Natural killer cell (primary cell): ENCODE data around the gene CMSS1. TPM values are rescaled to one million over a fixed set of nuclear protein-coding genes. Genes with fewer than 3 reads are reported as not detected.
A peak's percentile ranks its signal among the peaks of the same experiment; 100 is the strongest.

Experiments used
- ATAC-seq, 3 donors: fragments of 150-1000 bp in 2 of 3; fragments of 200-7000 bp in 1 of 3; cut with Tn5 transposase; 1 replicate in 1 of 3; 2 replicates in 2 of 3; pipeline ENCODE4 v1.10.0; 2021; ENCODE audit warnings: mild to moderate bottlenecking in 2 of 3, moderate library complexity in 2 of 3
- DNase-seq, 2 donors: peaks; one replicate each; pipeline versions ENCODE4 v3.0.0 to v3.0.0-alpha.2; 2013 to 2021; ENCODE audit warnings: mixed read lengths in 1 of 2
- H3K27ac ChIP-seq: one replicate; pipeline ENCODE4 v1.5.1; 2013; ENCODE audit warnings: mild to moderate bottlenecking, low read length
- H3K27me3 ChIP-seq: one replicate; pipeline ENCODE4 v1.6.1; 2013; ENCODE audit warnings: low read length; ENCODE audit not compliant: control insufficient read depth, insufficient read depth
- H3K36me3 ChIP-seq: one replicate; pipeline ENCODE4 v1.6.1; 2013; ENCODE audit warnings: low read length; ENCODE audit not compliant: control insufficient read depth, insufficient read depth
- H3K4me1 ChIP-seq: one replicate; pipeline ENCODE4 v1.6.1; 2013; ENCODE audit warnings: low read length; ENCODE audit not compliant: control insufficient read depth, insufficient read depth
- H3K4me3 ChIP-seq: one replicate; pipeline ENCODE4 v1.5.1; 2013; ENCODE audit warnings: low read length
- H3K9me3 ChIP-seq: one replicate; pipeline ENCODE4 v1.6.1; 2013; ENCODE audit warnings: low read length; ENCODE audit not compliant: control insufficient read depth, insufficient read depth
- H3K27ac Mint-ChIP-seq, 2 donors: one replicate each; pipeline ENCODE4 v1.8.0; 2022; ENCODE audit warnings: mild to moderate bottlenecking in 2 of 2, mixed read lengths in 2 of 2, moderate library complexity in 1 of 2
- H3K27me3 Mint-ChIP-seq, 2 donors: one replicate each; pipeline ENCODE4 v1.8.0; 2022; ENCODE audit warnings: low read depth in 2 of 2, mixed read lengths in 2 of 2
- H3K36me3 Mint-ChIP-seq: one replicate; pipeline ENCODE4 v1.8.0; 2022; ENCODE audit warnings: mixed read lengths
- H3K4me1 Mint-ChIP-seq, 2 donors: one replicate each; pipeline ENCODE4 v1.8.0; 2022; ENCODE audit warnings: mixed read lengths in 2 of 2
- H3K4me3 Mint-ChIP-seq: one replicate; pipeline ENCODE4 v1.8.0; 2022; ENCODE audit warnings: mild to moderate bottlenecking, moderate library complexity, mixed read lengths
- H3K9me3 Mint-ChIP-seq, 2 donors: one replicate each; pipeline ENCODE4 v1.8.0; 2022; ENCODE audit warnings: mixed read lengths in 2 of 2
- CTCF ChIP-seq: fragments of 200-600 bp; IDR thresholded peaks from one replicate; pipeline ENCODE4 v1.8.0; 2022; ENCODE audit warnings: antibody characterized with exemption
- WGBS: methylation state at CpG from one replicate; pipeline ENCODE4 v1.1.7; 2013; ENCODE audit warnings: missing lambda C conversion rate; ENCODE audit not compliant: insufficient coverage; 5-methylcytosine and 5-hydroxymethylcytosine counted together
- intact Hi-C: fragments of 100-400 bp; cut with micrococcal nuclease; formaldehyde crosslinking; loops from one replicate; pipeline ENCODE4 v1.14.2; 2022
- total RNA-seq, 4 donors: library from RNA; stranded (reverse); fragments of 120-200 nt in 1 of 4; gene quantifications; one replicate each; pipeline versions ENCODE4 v1.2.3 to v1.2.4, GENCODE V29; 2013 to 2022

Gene CMSS1
- total RNA-seq, 3 donors from 2014 or later (not counting 1 experiment from before 2014, with no cell fraction given), result 7.8 to 12.7 (median 9.2) TPM

GRCh38 chr3:99867594-99868310 lies 50.1 kb downstream of the CMSS1 start:
- TF ChIP-seq CTCF, result no peak
- 63% methylated on average over 2 of the region's 3 CpGs for WGBS
- no peak overlapping the region for H3K4me3 Mint-ChIP-seq
- H3K36me3 ChIP-seq, result no peaks in the 10 kb centered on the region
- no peaks in the 10 kb centered on the region for H3K4me1 ChIP-seq
- peaks cover 15 to 16% of the 10 kb centered on the region in 2 donors for H3K4me1 Mint-ChIP-seq
- no peak overlapping the region for H3K27ac Mint-ChIP-seq
- peaks cover 0 to 8% of the 10 kb centered on the region in 2 donors for H3K27me3 Mint-ChIP-seq
- H3K27ac ChIP-seq, result no peak overlapping the region
- no peaks in the 10 kb centered on the region for H3K9me3 ChIP-seq
- H3K9me3 Mint-ChIP-seq, result no peaks in the 10 kb centered on the region
- DNase-seq, result peak in 1 of 2 donors; percentile 41
- no peaks in the 10 kb centered on the region for H3K36me3 Mint-ChIP-seq
- intact Hi-C loops, result no loop called here
- ATAC-seq, result no peak
- peaks cover 2% of the 10 kb centered on the region for H3K27me3 ChIP-seq
- H3K4me3 ChIP-seq, result no peak overlapping the region

GRCh38 chr3:99868311-99868646 lies 50.6 kb downstream of the CMSS1 start:
- Mint-ChIP-seq H3K27ac (no peak overlapping the region), H3K4me1 (peaks cover 15 to 16% of the 10 kb centered on the region in 2 donors), H3K27me3 (peaks cover 0 to 8% of the 10 kb centered on the region in 2 donors), H3K36me3 (no peaks in the 10 kb centered on the region), H3K4me3 (no peak overlapping the region), H3K9me3 (no peaks in the 10 kb centered on the region)
- no peak for TF ChIP-seq CTCF
- ATAC-seq (no peak), DNase-seq (peak in 1 of 2 donors; percentile 53)
- Histone ChIP-seq H3K27ac (no peak overlapping the region), H3K27me3 (peaks cover 8% of the 10 kb centered on the region), H3K9me3 (no peaks in the 10 kb centered on the region), H3K36me3 (no peaks in the 10 kb centered on the region), H3K4me1 (no peaks in the 10 kb centered on the region), H3K4me3 (no peak overlapping the region)
- intact Hi-C loops, result no loop called here
- WGBS, result 7% methylated on average over 1 of the region's 1 CpG

GRCh38 chr3:99869621-99870020 lies 52.0 kb downstream of the CMSS1 start:
- H3K27me3 Mint-ChIP-seq, result peaks cover 0 to 18% of the 10 kb centered on the region in 2 donors
- H3K9me3 Mint-ChIP-seq, result no peaks in the 10 kb centered on the region
- Histone ChIP-seq H3K9me3 (no peaks in the 10 kb centered on the region), H3K4me3 (no peak overlapping the region), H3K27ac (no peak overlapping the region), H3K27me3 (peaks cover 18% of the 10 kb centered on the region), H3K4me1 (no peaks in the 10 kb centered on the region), H3K36me3 (no peaks in the 10 kb centered on the region)
- 100% methylated on average over 1 of the region's 1 CpG for WGBS
- ATAC-seq, result no peak
- intact Hi-C loops, result no loop called here
- H3K27ac Mint-ChIP-seq, result no peak overlapping the region
- no peak for DNase-seq
- H3K36me3 Mint-ChIP-seq, result no peaks in the 10 kb centered on the region
- H3K4me3 Mint-ChIP-seq, result no peak overlapping the region
- H3K4me1 Mint-ChIP-seq, result peaks cover 15 to 16% of the 10 kb centered on the region in 2 donors
- TF ChIP-seq CTCF, result no peak

GRCh38 chr3:99870712-99871111 lies 53.0 kb downstream of the CMSS1 start:
- Histone ChIP-seq H3K36me3 (no peaks in the 10 kb centered on the region), H3K9me3 (no peaks in the 10 kb centered on the region), H3K27me3 (peaks cover 22% of the 10 kb centered on the region), H3K4me3 (no peak overlapping the region), H3K27ac (no peak overlapping the region), H3K4me1 (peaks cover 3% of the 10 kb centered on the region)
- Mint-ChIP-seq H3K27ac (no peak overlapping the region), H3K4me3 (no peak overlapping the region), H3K9me3 (no peaks in the 10 kb centered on the region), H3K36me3 (no peaks in the 10 kb centered on the region), H3K27me3 (peaks cover 0 to 18% of the 10 kb centered on the region in 2 donors), H3K4me1 (peaks cover 18 to 20% of the 10 kb centered on the region in 2 donors)
- intact Hi-C loops, result no loop called here
- 95% methylated on average over 1 of the region's 2 CpGs for WGBS
- DNase-seq, result no peak
- TF ChIP-seq CTCF, result no peak
- ATAC-seq, result no peak
